ENCODE results near the gene DPP6.
"Not testable (repeated sequence)": the region's sequence is repeated elsewhere in the genome, so short reads cannot be mapped to it uniquely, and the experiment has no call there.

Gene DPP6

DNA sequence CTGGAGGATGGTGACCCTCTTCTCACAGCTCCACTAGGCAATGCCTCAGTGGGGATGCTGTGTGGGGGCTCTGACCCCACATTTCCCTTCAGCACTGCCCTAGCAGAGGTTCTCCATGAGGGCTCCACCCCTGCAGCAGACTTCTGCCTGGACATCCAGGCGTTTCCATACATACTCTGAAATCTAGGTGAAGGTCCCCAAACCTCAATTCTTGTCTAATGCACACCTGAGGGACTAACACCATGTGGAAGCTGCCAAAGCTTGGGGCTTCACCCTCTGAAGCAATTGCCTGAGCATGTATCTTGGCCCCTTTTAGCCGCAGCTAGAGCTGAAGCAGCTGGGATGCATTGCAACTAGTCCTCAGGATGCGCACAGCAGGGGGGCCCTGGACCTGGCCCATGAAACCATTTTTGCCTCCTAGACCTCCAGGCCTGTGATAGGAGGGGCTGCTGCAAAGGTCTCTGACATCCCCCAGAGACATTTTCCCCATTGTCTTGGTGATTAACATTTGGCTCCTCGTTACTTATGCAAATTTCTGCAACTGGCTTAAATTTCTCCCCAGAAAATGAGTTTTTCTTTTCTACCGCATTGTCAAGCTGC, 882.3 kb downstream of the DPP6 start:
- DNase-seq (ENCODE audit: low spot score): not testable (repeated sequence)

DNA sequence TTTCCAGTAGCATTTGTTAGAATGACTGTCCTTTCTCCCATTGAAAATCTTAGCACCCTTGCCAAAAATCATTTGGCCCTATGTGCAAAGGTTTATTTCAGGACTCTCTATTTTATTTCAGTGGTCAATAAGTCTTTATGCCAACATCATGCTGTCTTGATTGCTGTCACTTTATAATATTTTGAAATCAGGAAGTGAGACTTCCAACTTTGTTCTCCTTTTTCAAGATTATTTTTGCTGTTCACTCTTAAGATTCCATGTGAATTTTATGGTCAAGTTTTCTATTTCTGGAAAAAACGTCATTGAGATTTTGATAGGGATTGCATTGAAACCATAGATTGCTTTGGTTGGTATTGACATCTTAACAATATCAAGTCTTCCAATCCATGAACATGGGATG, 885.6 kb downstream of the DPP6 start:
- DNase-seq (ENCODE audit: low spot score): no peak

DNA sequence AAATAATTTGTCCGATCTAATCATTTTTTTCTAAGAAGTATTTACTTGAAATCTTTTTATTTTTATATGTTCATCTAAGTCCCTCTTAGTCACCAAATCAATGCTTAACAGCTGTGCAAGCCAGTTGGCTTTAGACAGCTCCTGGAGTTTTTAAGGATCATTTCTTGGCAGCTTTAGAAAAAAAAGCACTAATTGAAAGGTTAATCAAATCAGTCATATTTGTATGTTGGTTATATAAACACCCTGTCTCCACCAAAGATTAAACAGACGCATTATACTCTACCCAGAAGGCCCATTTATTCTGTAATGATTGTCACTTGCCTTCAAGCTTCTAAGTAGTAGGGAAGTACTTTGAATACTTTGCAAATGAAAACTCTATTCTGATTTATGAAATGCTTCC, 890.5 kb downstream of the DPP6 start:
- DNase-seq (ENCODE audit: low spot score): no peak

Data from CD4-positive, alpha-beta T cell treated with Interleukin-15 for 4 hours (primary cell).